HepG2 (cell line): Measurements from ENCODE around the gene MMP19. TPM values are rescaled to one million over a fixed set of nuclear protein-coding genes. Genes with fewer than 3 reads are reported as not detected.
A peak's percentile ranks its signal among the peaks of the same experiment; 100 is the strongest.

ENCODE experiments used
- ADNP ChIP-seq: sonication (generic); formaldehyde crosslinking; IDR thresholded peaks from 2 replicates; pipeline ENCODE4 v1.4.0; 2020; ENCODE audit warnings: missing genetic modification reagents
- GFI1 ChIP-seq: sonication (generic); formaldehyde crosslinking; IDR thresholded peaks from 2 replicates; pipeline ENCODE4 v1.5.0; 2020; ENCODE audit warnings: missing genetic modification reagents, mild to moderate bottlenecking, borderline replicate concordance
- IRX3 ChIP-seq: sonication (generic); formaldehyde crosslinking; IDR thresholded peaks from 2 replicates; pipeline ENCODE4 v1.8.1; 2023; ENCODE audit warnings: mild to moderate bottlenecking, low read depth, missing genetic modification reagents, borderline replicate concordance
- MED13 ChIP-seq: sonication (generic); formaldehyde crosslinking; IDR thresholded peaks from 2 replicates; pipeline ENCODE4 v1.5.0; 2020; ENCODE audit warnings: missing genetic modification reagents
- PBX3 ChIP-seq: sonication (generic); formaldehyde crosslinking; IDR thresholded peaks from 2 replicates; pipeline ENCODE4 v1.8.1; 2023; ENCODE audit warnings: missing genetic modification reagents, inconsistent platforms, borderline replicate concordance
- PLSCR1 ChIP-seq: sonication (generic); formaldehyde crosslinking; IDR thresholded peaks from 2 replicates; pipeline ENCODE4 v1.5.0; 2020; ENCODE audit warnings: missing genetic modification reagents, mild to moderate bottlenecking, borderline replicate concordance
- SNRNP70 ChIP-seq: fragments of 200-400 bp; formaldehyde crosslinking; IDR thresholded peaks from 2 replicates; pipeline ENCODE4 v1.6.1; 2017; ENCODE audit warnings: mild to moderate bottlenecking, low read depth, low read length, moderate library complexity
- SRY ChIP-seq: sonication (generic); formaldehyde crosslinking; IDR thresholded peaks from 2 replicates; pipeline ENCODE4 v1.8.0; 2022; ENCODE audit warnings: mild to moderate bottlenecking, missing genetic modification reagents
- TFAP4 ChIP-seq: sonication (generic); IDR thresholded peaks from 2 replicates; pipeline ENCODE4 v1.6.1; 2016; ENCODE audit warnings: low read depth, borderline replicate concordance
- ZMAT5 ChIP-seq: sonication (generic); formaldehyde crosslinking; IDR thresholded peaks from 2 replicates; pipeline ENCODE4 v1.5.0; 2020; ENCODE audit warnings: mild to moderate bottlenecking, low read depth, missing genetic modification reagents, borderline replicate concordance
- ZNF260 ChIP-seq: sonication (generic); formaldehyde crosslinking; IDR thresholded peaks from 2 replicates; pipeline ENCODE4 v1.4.0; 2020; ENCODE audit warnings: missing genetic modification reagents, low read depth, mild to moderate bottlenecking, borderline replicate concordance
- ZNF30 ChIP-seq: sonication (generic); formaldehyde crosslinking; IDR thresholded peaks from 2 replicates; pipeline ENCODE4 v1.5.0; 2020; ENCODE audit warnings: mild to moderate bottlenecking, missing genetic modification reagents
- ZNF317 ChIP-seq: sonication (generic); formaldehyde crosslinking; IDR thresholded peaks from 2 replicates; pipeline ENCODE4 v1.5.0; 2020; ENCODE audit warnings: mild to moderate bottlenecking, missing genetic modification reagents
- ZNF414 ChIP-seq: sonication (generic); formaldehyde crosslinking; IDR thresholded peaks from 2 replicates; pipeline ENCODE4 v1.5.0; 2020; ENCODE audit warnings: missing genetic modification reagents
- ZNF44 ChIP-seq: sonication (generic); formaldehyde crosslinking; IDR thresholded peaks from 2 replicates; pipeline ENCODE4 v1.5.1; 2020; ENCODE audit warnings: mild to moderate bottlenecking, missing genetic modification reagents
- ZNF724P ChIP-seq: sonication (generic); formaldehyde crosslinking; IDR thresholded peaks from 2 replicates; pipeline ENCODE4 v1.8.0; 2022; ENCODE audit warnings: missing genetic modification reagents, borderline replicate concordance
- ZNF749 ChIP-seq: sonication (generic); formaldehyde crosslinking; IDR thresholded peaks from 2 replicates; pipeline ENCODE4 v1.8.0; 2022; ENCODE audit warnings: mild to moderate bottlenecking, missing genetic modification reagents, moderate library complexity, borderline replicate concordance
- polyA plus RNA-seq, 8 experiments: library from polyadenylated mRNA; depleted of rRNA in 3 of 8; stranded (reverse) in 7 of 8; unstranded in 1 of 8; fragments of >200 nt; fragmentation: Illumina TruSeq in 4 of 8; extraction: Trizol in 4 of 8; gene quantifications; 2 replicates each; pipeline versions ENCODE4 v1.2.1 to v1.2.3, GENCODE V29; 2011 to 2016; ENCODE audit warnings: low read depth in 4 of 8, missing spikeins in 1 of 8, mixed read lengths in 1 of 8; ENCODE audit not compliant: insufficient read depth in 1 of 8
- total RNA-seq, 5 experiments: library from RNA; depleted of rRNA; stranded (reverse); fragments of >200 nt; fragmentation: Illumina TruSeq; extraction: Trizol; gene quantifications; 2 replicates each; pipeline ENCODE4 v1.2.3, GENCODE V29; 2016; ENCODE audit warnings: low read depth in 1 of 5
- TF ChIP-seq, protein P1 (sequence below): sonication (generic); formaldehyde crosslinking; IDR thresholded peaks from 2 replicates; pipeline ENCODE4 v1.4.0; 2020; ENCODE audit warnings: missing genetic modification reagents, borderline replicate concordance
- TF ChIP-seq, protein P2 (sequence below): sonication (generic); formaldehyde crosslinking; IDR thresholded peaks from 2 replicates; pipeline ENCODE4 v1.4.0; 2020; ENCODE audit warnings: mild to moderate bottlenecking, missing genetic modification reagents

The MMP19 gene
- total and polyA plus RNA-seq, 2 of the 13 experiments (the other 11 are each of a cell fraction or from before 2014, with no cell fraction given), result 0.07 to 0.08 TPM

- TF ChIP-seq ZMAT5 (no peak), ZNF749 (peak; percentile 63; the same call in 1 of the 2 replicates), IRX3 (no peak), PBX3 (CRISPR knock-in tag) (no peak), ZNF260 (CRISPR knock-in tag) (no peak), ZNF724P (CRISPR knock-in tag) (no peak), PLSCR1 (CRISPR knock-in tag) (no peak), ADNP (CRISPR knock-in tag) (no peak), MED13 (CRISPR knock-in tag) (0 out of 2 replicates have a peak, but pooled peaks have one; percentile 16), ZNF44 (CRISPR knock-in tag) (no peak), ZNF414 (no peak), TFAP4 (peak; percentile 51), SRY (no peak), GFI1 (CRISPR knock-in tag) (0 out of 2 replicates have a peak, but pooled peaks have one; percentile 22), ZNF30 (0 out of 2 replicates have a peak, but pooled peaks have one; percentile 69), ZNF317 (no peak), SNRNP70 (no peak)
- TF ChIP-seq, protein P1, sequence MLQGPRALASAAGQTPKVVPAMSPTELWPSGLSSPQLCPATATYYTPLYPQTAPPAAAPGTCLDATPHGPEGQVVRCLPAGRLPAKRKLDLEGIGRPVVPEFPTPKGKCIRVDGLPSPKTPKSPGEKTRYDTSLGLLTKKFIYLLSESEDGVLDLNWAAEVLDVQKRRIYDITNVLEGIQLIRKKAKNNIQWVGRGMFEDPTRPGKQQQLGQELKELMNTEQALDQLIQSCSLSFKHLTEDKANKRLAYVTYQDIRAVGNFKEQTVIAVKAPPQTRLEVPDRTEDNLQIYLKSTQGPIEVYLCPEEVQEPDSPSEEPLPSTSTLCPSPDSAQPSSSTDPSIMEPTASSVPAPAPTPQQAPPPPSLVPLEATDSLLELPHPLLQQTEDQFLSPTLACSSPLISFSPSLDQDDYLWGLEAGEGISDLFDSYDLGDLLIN (CRISPR knock-in tag), result no peak
- TF ChIP-seq, protein P2, sequence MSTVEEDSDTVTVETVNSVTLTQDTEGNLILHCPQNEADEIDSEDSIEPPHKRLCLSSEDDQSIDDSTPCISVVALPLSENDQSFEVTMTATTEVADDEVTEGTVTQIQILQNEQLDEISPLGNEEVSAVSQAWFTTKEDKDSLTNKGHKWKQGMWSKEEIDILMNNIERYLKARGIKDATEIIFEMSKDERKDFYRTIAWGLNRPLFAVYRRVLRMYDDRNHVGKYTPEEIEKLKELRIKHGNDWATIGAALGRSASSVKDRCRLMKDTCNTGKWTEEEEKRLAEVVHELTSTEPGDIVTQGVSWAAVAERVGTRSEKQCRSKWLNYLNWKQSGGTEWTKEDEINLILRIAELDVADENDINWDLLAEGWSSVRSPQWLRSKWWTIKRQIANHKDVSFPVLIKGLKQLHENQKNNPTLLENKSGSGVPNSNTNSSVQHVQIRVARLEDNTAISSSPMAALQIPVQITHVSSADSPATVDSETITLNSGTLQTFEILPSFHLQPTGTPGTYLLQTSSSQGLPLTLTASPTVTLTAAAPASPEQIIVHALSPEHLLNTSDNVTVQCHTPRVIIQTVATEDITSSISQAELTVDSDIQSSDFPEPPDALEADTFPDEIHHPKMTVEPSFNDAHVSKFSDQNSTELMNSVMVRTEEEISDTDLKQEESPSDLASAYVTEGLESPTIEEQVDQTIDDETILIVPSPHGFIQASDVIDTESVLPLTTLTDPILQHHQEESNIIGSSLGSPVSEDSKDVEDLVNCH (CRISPR knock-in tag), result no peak
These were observed 12.7 kb downstream of the MMP19 start (continued) for GRCh38 chr12:55829967-55830600.
